M059J (cell line): ENCODE measurements around the gene ITPKB. TPM values are rescaled to one million over a fixed set of nuclear protein-coding genes. Genes with fewer than 3 reads are reported as not detected.
"Not testable (repeated sequence)": the region's sequence is repeated elsewhere in the genome, so short reads cannot be mapped to it uniquely, and the experiment has no call there.

Source experiments
- DNase-seq: peaks from one replicate; pipeline ENCODE4 v3.0.0-alpha.2; 2012; ENCODE audit warnings: low read depth
- total RNA-seq: library from RNA; depleted of rRNA; stranded (reverse); fragments of >200 nt; shearing (Covaris generic); gene quantifications from 2 replicates; pipeline ENCODE4 v1.2.3, GENCODE V29; 2014

The ITPKB gene
- total RNA-seq, 1 experiment from 2014 or later = 6.1 TPM

DNA sequence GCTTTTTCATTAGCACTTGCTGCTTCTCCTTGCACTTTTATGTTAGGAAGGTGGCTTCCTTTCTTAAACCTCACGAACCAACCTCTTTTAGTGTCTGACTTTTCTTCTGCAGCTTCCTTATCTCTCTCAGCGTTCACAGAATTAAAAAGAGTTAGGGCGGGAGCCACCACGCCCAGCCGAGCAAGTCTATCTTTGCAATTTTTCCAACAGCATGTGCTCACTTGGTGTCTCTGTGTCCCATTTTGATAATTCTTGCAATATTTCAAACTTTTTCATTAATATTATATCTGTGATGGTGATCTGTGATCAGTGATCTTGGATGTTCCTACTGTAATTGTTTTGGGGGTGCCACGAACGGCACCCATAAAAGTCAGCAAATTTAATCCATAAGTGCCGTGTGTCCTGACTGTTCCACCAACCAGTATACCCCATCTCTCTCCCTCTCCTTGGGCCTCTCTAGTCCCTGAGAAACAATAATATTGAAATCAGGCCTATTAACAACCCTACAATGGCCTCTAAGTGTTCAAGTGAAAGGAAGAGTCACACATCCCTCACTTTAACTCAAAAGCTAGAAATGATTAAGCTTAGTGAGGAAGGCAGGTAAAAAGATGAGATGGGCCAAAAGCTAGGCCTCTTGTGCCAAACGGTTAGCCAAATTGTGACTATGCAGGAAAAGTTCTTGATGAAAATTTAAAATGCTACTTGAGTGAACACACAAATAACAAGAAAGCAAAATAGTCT lies 15.9 kb upstream of the ITPKB start:
- DNase-seq = no peak

DNA sequence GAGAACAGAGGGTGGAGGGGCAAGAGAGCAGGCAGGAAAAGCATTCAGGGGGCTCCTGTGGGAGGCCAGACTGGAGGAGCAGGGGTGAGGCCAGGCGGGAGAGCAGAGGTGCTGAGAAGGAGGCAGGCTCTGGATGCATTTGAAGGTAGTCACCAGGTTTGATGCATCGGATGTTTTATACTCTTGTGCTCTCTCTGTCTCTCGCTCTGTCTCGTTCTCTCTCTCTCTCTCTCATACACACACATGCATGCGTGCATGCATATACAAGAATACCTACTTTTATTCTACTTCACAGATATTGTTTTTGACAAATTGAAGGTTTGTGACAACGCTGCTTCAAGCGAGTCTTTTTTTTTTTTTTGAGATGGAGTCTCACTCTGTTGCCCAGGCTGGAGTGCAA lies 15.0 kb upstream of the ITPKB start:
- DNase-seq = no peak

- DNase-seq = no peak
Measured at GRCh38 chr1:226751703-226752102, 12.6 kb upstream of the ITPKB start.

DNA sequence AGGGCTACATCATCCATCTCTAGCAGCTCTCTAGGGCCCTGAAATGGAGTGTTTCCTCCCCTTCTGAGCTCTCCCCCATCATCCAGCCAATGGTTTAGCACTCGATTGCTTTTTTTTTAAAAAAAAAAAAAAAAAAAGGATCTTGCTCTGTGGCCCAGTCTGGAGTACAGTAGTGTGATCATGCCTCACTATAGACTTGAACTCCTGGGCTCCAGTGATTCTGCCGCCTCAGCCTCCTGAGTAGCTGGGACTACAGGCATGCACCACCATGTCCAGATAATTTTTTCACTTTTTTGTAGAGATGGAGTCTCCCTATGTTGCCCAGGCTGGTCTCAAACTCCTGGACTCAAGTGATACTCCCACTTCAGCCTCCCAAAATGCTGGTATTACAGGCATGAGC lies 12.1 kb upstream of the ITPKB start:
- DNase-seq = no peak

DNA sequence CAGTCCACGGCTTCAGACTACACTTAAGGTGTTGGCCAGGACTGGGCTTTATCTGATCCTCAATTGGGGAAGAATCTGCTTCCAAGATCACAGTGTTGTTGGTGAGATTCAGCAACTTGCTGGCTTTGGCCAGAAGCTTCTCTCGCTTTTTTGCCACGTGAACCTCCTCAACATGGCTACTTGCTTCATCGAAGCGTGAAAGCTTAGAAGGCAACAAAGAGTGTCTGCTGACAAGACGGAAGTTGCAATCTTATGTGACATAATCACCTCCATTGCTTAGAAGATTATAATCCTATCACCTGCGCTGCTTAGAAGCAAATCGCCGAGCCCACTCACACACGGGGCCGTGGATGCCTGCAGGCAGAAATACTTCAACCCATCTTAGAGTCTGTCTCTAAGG lies 10.4 kb upstream of the ITPKB start:
- DNase-seq = no peak

GRCh38 chr1:226748306-226748705 lies 9.2 kb upstream of the ITPKB start:
- DNase-seq = no peak

- not testable (repeated sequence) for DNase-seq
Measured at GRCh38 chr1:226747519-226748263, 8.6 kb upstream of the ITPKB start.

GRCh38 chr1:226743259-226743658 lies 4.2 kb upstream of the ITPKB start:
- DNase-seq = no peak

DNA sequence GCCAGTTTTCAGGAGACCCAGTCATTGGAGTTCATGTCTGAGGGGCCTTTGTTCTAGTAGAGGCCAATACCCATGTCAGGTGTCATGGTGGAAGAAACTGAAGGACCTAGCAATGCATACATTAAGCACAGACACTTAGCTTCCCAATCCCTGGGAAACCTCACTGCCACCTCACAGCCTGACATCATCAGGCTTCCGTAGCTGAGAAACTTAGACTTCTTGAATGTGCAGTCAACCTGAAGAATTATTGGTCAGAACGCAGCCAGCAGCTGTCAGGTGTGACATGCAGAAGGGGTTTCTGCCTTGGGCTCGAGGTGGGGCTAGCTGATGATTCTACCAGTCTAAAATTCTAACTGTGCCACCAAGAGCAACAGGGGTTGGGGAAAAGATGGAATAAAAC lies 1.9 kb upstream of the ITPKB start:
- DNase-seq = no peak

DNA sequence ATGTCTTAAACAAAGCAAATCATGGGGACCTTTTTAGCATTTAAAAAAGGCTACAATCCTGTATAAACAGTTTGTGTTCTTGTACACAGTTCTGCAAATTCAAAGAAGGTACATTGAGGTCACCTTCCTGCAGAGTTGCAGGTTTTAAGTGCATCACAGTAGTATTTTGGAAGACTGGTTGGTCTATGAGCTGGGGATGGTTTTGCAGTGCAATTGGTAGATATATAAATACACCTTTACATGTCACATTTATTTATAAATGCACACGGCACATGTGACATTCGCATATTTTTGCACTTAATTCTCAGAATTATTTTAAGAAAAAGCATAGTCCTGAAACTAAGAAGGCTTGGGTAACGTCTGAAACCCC lies 599 bp upstream of the ITPKB start:
- no peak for DNase-seq

GRCh38 chr1:226738421-226738994 lies 574 bp downstream of the ITPKB start:
- peak; percentile 58 for DNase-seq

GRCh38 chr1:226737819-226738420 lies 1.2 kb downstream of the ITPKB start:
- DNase-seq = peak; percentile 60

DNA sequence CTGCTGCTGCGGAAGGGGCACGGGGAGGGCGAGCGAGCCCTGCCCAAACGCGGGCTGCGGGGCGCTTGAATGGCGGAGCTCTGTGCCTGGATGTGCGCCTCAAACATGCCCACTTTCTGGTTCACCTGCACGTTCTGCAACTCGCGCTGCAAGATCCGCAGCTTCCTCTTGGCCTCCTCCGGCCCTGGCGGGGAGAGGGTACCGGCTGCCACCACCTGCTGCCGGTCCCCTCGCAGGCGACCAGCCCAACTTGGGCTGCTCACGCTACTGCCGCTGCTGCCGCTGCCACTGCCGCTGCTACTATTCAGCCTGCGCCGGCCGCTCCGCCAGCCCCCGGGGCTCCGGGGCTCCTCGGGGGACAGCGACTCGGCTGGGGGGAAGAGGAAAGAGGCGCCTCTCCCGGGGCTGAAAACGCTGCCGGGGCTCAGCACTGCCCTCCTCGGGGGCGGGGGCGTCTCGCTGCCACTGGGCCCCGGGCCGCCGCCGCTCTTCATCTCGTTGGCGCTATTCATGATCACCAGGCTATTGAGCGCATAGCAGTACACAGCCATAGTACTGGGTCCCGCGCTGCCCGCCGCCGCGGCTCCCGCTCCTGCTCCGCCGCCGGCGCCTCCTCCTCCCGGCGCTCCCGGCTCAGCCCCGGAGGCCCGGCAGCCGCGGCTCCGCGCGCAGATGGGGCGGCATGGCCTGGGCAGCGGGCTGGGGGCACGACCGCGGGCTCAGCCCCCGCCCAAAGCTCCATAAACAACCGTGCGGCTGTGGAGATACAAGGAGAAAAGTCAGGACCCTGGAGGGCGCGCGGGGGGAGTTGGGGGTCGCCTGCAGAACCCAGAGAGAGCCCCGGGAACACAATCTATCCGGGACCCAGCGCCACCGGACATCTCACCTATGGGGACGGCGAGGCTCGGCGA lies 1.9 kb downstream of the ITPKB start:
- DNase-seq = no peak

GRCh38 chr1:226736001-226736907 lies 2.8 kb downstream of the ITPKB start:
- no peak for DNase-seq

- no peak for DNase-seq
Measured at GRCh38 chr1:226735576-226735975, 3.5 kb downstream of the ITPKB start.

DNA sequence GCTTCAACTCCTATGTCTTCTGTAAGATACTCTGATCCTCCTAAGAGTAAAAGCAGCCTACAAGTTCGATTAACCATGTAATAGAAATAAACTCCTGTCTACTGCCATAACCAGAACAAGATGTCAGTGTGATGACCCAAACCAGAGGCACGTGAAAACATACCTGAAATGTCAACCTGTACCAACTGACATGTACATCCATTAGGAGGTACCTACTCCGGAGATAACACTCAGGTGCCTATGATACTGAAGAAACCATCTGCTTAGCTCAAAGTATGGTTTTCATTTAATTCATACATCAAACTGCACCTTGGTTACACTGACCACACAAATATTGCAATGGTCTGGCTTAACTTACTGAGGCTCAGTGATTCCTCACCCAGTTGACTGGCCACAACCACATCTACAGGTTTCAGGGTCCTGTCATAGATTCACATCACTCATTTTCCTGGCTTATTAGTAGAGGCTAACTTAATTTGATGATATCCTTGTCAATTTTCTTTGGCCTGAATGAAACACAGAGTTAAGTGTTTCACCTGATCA lies 4.4 kb downstream of the ITPKB start:
- no peak for DNase-seq

DNA sequence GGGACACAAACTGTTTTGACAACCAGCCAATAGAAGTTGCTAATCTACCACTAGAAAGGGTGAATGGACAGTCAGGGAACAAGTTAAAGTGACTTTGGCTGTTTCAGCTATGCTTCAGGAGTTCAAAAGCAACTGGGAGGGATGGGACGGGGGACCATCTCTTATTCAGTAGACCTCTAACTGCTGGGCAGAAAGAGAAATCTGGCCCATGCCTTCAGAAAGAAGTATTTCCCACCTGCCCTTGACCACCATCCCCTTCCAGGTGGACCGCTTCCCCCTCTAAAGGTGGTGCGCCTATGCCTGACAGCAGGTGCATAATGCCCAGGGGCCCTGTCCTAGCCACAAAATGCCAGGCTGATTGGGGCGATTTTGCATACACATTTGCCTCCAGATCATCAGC lies 5.2 kb downstream of the ITPKB start:
- no peak for DNase-seq

DNA sequence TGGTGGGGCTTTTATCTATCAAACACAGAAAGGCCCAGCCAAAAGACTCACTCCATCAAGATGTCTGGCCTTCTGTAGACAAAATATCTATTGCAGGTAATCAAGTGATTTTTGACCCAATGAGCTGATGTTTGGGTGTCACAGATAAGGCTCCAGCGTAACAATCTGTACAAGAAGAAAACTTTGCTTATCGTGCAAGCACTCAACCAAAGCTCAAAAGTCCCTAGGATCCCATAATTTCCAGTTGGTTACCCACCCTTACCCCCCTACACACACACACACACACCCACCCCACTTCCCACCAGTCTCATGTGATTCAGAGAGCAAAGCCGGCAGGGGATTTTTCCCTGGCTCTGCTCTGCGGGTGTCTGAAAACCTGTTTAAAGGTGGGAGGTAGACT lies 5.8 kb downstream of the ITPKB start:
- no peak for DNase-seq

DNA sequence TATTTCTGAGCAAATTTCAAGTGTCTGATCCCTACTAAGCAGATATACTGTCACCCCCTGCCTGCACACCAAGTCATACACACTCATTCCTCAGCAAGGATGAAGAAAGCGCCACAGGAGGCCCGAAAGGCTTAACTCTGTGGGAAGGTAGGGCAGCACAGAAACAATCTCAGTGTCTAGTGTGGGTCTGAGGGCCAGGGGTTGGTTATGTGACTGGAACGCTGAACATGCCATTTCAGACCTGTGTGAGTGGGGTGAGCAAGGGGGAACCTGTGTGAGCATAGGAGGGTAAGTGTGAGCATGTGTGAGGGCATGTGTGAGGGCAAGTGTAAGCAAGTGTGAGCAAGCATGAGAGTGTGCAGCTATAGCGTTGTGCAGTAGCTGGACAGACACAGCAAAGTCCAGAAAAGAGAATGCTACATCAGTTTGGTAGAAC lies 6.2 kb downstream of the ITPKB start:
- DNase-seq = no peak

- no peak for DNase-seq
Measured at GRCh38 chr1:226731257-226731893, 7.7 kb downstream of the ITPKB start.
